GM20431 (cell line): ENCODE measurements around the gene PPP2R5B.

ENCODE experiments used
- in situ Hi-C: fragments of 300-500 bp; cut with MseI, MboI; formaldehyde crosslinking; loops from one replicate; pipeline ENCODE4 v1.15.0; 2020; ENCODE audit warnings: low sequenced_read_pairs; ENCODE audit not compliant: unreplicated experiment

Gene PPP2R5B

DNA sequence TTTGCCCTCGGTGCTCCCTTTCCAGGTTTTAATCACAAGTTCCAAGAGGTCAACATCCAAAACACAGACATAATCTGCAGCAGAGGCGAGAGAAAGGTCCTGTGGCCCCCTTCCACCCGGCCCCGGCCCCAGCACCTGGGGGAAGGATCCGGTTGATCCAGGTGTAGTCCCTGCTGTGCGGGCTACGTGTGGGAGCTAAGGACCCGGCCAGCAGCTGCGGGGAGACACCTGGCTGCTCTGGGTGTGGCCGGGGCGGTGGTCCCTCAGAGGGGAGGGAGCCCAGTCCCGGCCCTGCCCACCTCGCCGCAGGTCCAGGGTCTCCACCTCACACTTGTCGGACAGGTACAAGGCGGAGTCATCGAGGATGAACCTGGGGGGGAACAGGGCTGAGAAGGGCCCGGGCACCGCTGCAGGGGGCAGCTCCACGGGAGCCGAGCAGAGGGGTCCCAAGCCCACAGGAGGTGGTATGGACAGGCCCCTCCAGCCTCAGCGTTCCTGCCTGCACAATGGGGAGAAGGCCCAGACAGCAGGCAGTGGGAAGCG lies 21.1 kb upstream of the PPP2R5B start:
- in situ Hi-C loops: no loop called here

GRCh38 chr11:64905516-64906313 lies 18.8 kb upstream of the PPP2R5B start:
- in situ Hi-C loops: no loop called here

- in situ Hi-C loops: no loop called here
Observed at GRCh38 chr11:64906314-64906635, 18.2 kb upstream of the PPP2R5B start.

DNA sequence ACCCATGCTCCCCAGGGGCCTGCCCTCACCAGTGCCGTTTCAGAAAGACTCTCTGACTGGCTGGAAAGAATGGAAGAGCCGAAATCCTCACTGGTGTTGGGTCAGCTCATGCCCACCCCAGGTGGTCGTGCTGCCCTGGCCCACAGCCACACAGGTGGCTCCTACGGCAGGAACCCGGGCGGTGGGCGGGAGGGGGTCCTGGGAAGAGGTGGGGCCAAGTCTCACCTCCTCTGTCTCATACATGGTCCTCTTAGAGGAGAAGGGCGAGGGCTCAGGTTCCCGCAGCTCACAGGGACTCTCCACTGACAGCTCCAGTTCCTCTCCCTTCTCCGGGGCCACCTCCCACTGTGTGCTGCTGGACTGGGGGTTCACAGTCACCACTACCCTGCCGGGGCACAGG lies 15.7 kb upstream of the PPP2R5B start:
- in situ Hi-C loops: no loop called here

DNA sequence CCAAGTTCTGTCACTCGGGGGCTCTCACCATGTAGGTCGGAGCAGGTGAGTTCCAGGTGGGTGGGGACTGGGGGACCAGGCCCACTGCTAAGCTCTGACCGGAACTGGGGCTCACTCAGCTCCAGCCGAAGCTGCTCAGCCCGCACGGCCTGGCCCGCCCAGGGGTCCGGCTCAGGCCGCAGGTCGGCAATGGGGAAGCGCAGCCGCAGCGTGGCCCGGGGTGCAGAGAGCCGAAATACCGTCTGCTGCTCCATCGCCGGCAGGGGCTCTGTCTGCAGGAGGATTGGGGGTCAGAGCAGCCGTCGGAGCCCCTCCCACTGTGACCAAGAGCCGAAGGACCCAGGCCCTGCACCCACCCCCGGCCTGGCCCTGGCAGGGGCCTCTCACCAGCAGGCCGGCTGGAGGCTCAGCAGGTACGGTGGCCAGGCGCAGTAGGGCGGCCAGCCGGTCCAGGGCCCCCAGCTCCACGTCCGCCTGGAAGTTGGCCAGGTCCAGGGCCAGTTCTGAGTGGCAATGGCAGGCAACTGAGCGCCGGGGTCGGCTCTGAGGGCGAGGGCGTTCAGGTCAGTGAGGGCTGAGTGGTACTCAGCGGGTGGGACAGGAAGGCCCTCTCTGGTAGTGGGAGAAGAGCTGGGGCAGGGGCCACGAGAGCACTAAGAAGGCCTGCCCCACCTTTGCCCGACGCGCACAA lies 14.7 kb upstream of the PPP2R5B start:
- in situ Hi-C loops: no loop called here

GRCh38 chr11:64910451-64911093 lies 13.9 kb upstream of the PPP2R5B start:
- in situ Hi-C loops: no loop called here

DNA sequence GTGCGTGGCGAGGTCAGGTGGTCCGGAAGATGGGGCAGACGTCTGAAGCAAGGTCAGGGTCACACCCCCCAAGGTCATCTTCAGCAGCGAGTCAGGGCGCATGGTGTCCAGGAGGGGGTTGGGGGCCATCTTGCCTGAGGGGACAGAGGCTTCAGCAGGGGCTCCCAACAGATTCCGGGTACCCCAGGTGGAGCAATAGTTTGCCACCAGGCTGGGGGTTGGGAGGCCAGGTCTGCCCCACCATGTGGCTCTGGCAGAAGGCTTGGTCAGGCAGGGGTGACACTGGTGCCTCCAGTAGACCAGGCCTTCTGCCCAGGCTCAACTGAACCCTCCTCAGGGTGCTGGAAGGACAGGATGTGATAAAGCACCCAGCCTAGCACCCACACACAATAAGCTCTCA lies 13.3 kb upstream of the PPP2R5B start:
- in situ Hi-C loops: no loop called here

DNA sequence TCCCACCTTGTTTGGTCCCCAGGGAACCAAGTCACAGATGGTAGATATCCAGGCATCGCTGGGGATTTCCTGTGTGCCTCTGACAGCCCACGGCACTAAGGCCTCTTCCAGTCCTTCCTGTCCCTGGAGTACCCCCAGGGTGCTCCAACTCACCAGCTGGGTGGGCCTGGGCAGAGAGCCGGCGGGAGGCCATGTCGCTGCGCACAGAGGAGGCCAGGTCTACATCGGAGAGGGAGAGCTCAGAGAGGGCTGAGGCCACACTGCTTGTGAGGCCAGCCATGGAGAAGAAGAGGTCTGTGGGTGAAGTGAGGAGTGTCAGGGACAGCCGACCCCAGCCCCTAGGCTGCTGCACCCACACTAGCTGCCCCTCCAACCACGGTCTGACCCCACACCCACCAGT lies 12.8 kb upstream of the PPP2R5B start:
- in situ Hi-C loops: no loop called here

- in situ Hi-C loops: no loop called here
Observed at GRCh38 chr11:64913171-64913727, 11.2 kb upstream of the PPP2R5B start.

DNA sequence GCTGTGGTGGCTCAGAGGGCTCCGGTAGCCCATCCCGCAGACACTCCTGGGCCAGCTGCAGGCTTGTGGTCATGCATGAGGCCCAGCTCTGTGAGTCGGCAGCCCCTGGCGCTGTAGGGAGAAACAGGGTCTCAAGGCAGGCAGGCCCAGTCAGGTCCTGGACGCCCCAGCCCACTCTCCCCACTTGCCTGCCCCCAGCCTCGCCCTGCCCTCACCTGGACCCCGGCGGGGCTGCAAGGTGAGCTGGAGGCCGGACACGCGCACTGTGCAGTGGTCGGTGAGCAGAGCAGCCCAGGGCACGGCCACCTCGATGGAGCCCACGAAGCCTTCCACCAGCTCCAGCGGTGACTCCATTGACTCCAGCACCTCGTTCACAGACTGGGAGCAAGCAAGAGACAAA lies 10.4 kb upstream of the PPP2R5B start:
- in situ Hi-C loops: no loop called here

DNA sequence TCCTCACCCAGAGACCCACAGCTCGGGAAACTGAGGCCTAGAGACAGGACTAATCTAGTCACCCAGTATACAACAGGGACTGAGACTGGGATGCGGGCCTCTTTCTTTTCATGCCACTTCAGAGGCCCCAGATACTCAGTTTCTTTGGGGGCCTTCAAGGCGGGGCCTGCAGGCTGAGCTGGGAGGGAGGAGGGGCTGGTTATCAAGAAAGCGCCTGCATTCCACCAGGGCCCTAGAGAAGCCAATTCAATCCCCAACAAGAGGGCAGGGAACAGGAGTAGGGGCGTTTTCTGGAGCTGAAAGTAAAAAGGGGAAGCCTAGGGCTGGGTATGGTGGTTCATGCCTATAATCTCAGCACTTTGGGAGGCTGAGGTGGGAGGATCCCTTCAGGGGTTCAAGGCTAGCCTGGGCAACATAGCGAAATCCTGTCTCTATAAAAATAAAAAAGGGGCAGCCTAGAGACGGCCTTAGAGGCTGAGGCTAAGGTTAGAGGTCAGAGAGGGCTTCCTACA lies 9.1 kb upstream of the PPP2R5B start:
- in situ Hi-C loops: no loop called here

DNA sequence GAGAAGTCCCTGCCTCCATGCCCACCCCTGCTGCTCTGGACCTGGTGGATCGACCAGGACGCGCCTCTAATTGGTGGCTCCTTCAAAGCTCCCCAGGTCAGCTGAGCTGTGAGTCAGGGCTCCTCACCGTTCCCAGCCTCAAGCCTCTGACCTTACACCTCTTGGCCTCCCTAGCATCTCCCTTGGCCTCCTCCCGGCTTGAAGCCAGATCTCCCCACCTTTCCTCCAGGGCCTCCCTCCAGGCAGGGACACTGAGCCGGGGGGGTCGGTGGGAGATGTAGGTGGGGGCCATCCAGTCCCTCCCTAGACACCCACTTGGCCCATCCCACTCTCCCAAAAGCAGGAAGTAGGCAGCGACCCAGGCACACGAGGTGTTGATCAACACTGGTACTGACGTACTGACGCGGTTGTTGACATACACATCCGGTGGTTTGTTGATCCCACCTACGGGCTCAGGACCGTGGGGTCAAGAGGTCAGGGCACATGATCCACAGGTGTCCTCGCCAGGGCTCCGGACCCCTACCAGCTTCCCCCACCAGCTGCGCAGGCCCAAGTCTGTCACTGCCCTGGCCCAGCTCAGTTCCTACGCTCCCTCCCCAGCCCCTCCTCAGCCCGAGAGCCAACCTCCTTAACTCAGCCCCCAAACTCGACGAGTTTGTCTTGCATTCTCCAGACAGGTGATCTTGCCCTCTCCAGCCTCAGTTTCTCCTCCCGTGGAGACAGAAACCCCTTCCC lies 8.3 kb upstream of the PPP2R5B start:
- in situ Hi-C loops: no loop called here

DNA sequence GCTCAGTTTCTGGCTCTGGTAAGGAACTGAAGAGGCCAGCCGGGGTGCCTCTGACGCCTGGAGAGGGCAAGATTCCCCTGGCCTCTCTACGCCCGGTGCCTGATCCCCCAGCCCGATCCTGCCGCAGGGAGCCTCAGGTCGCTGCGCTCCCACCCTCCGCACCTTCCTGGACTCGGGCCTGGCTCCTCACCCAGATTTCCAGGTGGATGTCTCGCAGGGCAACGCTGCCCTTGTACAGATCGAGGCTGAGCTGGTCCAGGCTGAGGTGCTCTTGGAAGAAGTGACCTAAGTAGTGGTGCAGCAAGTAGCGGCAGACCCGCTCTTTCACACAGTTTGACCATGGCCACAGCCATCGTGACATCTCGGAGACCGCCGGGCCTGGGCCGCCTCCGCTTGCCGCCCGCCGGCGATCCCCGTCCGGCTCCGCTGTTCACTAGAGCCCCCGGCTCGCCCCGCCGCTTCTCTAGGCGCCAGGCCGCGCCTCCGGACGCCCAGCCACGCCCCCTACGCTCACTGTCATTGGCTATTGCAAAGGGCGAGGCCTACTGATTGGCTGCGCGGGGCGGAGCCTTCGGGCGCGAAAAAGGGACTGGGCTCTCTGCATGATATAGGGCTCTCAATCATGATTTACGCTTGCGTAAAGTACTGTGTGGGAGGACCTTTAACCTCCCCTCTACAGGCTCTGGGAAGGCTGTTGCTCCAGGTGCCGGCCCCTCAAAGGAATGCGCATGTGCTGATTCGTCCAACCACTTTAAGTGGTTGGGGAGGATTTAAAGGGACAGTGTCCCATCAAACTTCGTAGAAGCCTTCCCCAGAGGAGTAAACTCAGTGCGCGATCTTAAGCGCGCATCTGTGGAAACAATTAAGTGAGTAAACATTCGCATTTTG lies 7.5 kb upstream of the PPP2R5B start, which contains the start of gene ATG2A:
Gene ATG2A, minus strand, starts transcription at position 435 of the 888 bp plus-strand sequence. Its CDS starts 74 bp downstream, at position 361.
- in situ Hi-C loops: no loop called here

- in situ Hi-C loops: no loop called here
Observed at GRCh38 chr11:64917663-64917995, 6.9 kb upstream of the PPP2R5B start.

DNA sequence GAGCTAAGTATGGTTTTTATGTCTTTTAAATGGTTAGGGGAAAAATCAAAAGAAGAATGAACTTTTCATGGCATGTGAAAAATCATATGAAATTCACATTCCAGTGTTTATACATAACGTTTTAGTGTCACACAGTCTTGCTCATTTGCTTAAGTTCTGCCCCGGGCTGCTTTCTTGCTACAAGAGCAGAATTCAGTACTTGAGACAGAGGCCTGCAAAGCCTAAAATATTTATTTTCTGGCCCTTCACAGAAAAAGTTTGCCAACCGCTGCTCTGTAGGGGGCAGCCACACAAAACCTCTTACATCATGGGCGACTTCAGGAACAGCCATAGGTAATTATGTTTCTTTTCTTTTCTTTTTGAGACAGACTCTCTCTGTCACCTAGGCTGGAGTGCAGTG lies 6.5 kb upstream of the PPP2R5B start:
- in situ Hi-C loops: no loop called here

DNA sequence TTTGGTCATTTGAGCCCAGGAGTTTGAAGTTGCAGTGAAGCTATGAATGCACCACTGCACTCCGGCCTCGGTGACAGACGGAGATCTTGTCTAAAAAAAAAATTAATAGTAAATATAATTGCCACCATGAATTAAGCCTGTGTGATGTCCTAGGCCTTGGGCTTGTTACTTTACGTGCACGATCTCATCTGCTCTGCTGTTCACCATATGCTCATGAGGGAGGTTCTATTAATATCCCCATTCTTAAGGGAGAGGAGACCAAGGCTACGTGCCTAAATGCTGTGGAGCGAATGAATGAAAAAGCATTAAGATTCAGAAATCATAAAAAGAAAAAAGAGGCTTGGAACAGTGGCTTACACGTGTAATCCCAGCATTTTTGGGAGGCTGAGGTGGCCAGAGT lies 4.9 kb upstream of the PPP2R5B start:
- in situ Hi-C loops: no loop called here

DNA sequence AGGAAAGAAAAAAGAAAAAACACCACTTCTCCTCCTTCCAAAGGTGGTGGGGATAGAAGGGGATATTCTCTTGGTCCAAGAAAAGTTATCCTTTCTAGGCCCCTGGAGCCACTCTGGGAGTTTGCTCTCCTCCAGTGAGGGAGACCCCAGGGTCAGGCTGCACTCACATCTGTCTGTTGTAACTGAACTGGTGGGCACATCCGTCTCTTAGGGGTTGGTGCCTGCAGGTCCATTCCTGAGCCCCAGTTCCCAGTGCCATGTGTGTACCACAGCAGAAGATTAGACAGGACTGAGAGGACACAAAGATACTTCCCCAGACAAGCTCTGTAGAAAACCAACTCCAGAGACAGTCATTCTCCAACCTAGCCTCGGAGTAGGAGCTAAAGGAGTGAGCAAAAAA lies 4.4 kb upstream of the PPP2R5B start:
- in situ Hi-C loops: no loop called here

- in situ Hi-C loops: no loop called here
Observed at GRCh38 chr11:64921384-64921783, 3.1 kb upstream of the PPP2R5B start.

DNA sequence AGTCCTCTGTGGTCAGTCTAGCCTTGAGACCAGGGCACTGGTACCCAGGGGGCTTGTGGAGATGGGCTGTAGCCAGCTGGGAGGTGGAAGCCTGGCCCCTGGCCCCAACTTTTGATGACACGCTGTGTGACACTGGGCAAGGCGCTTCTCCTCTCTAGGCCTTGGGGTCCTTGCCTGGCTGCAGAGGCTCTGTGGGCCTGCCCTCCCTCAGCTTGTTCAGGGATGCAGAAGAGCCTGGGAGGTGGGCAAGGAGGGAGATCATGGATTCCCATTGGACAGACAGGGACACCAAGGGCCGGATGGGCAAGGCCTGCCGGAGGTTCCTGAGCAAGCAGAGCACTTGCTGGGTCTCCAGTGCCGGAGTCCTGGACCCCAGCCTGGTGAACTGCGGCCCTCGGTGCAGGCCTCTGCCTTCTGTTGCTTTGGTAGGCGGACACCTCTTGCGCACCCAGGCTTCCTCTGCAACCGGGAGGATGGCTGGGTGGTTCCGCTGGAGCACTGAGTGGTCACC lies 1.3 kb upstream of the PPP2R5B start:
- in situ Hi-C loops: no loop called here
